ENCODE measurements around the gene IFI27.

- TF ChIP-seq CTCF (IDR thresholded peaks at IDR 0.05) (no peak), EZH2 (IDR thresholded peaks at IDR 0.05; ENCODE audit: borderline replicate concordance, insufficient read depth, low read depth, low read length, poor library complexity, severe bottlenecking) (no peak)
These were observed 28.5 kb downstream of the IFI27 start for GRCh38 chr14:94139006-94139405.

Measured in B cell (primary cell).